ENCODE data around the gene PELI3. TPM values are rescaled to one million over a fixed set of nuclear protein-coding genes. Genes with fewer than 3 reads are reported as not detected.

Gene PELI3
- total and polyA plus RNA-seq, 2 of the 8 experiments (the other 6 are each of a cell fraction or from before 2014, with no cell fraction given): 5.2 to 7.6 TPM

GRCh38 chr11:66428933-66429332 is 37.8 kb upstream of the PELI3 start:
- Histone ChIP-seq H2AFZ (ENCODE audit: low read length) (no peak overlapping the region), H3K79me1 (ENCODE audit: low read depth, low read length) (no peaks in the 10 kb centered on the region), H3K4me2 (ENCODE audit: insufficient read depth in 1 of 2, low read depth in 2 of 2, low read length in 2 of 2) (no peak overlapping the region), H3K27ac (ENCODE audit: low read depth, low read length) (no peak overlapping the region), H2BK20ac (ENCODE audit: low read length) (no peak overlapping the region), H3K79me2 (ENCODE audit: control insufficient read depth in 1 of 2, insufficient read depth in 2 of 2, low read length in 2 of 2) (no peaks in the 10 kb centered on the region), H3K9ac (replicated peaks in 1 of 4; ENCODE audit: extremely low read depth in 1 of 4, low read depth in 3 of 4, low read length in 3 of 4) (no peak overlapping the region; a peak in 1 of 7 replicates), H3K9me3 (ENCODE audit: insufficient read depth in 2 of 2, low read depth in 1 of 2, low read length in 1 of 2) (no peaks in the 10 kb centered on the region), H2BK5ac (ENCODE audit: low read depth, low read length) (no peak overlapping the region), H3K27me3 (replicated peaks in 1 of 4; ENCODE audit: control insufficient read depth in 3 of 4, extremely low read depth in 1 of 4, insufficient read depth in 3 of 4, low read length in 3 of 4) (no peaks in the 10 kb centered on the region; a peak in 1 of 7 replicates), H4K91ac (replicated peaks; ENCODE audit: insufficient read length, low read length) (no peak overlapping the region), H4K8ac (ENCODE audit: extremely low read depth, insufficient read depth, low read length) (no peak overlapping the region), H3K14ac (ENCODE audit: insufficient read length) (no peak overlapping the region), H2BK15ac (ENCODE audit: low read length) (no peak overlapping the region), H3K23me2 (ENCODE audit: low read depth, low read length) (no peaks in the 10 kb centered on the region), H2BK120ac (replicated peaks; ENCODE audit: low read depth, low read length) (no peak overlapping the region), H3K4me3 (ENCODE audit: extremely low read depth in 1 of 4, insufficient read depth in 2 of 4, low read depth in 3 of 4, low read length in 4 of 4) (no peak overlapping the region), H4K5ac (ENCODE audit: insufficient read length, low read depth, low read length) (no peak overlapping the region), H3K56ac (replicated peaks; ENCODE audit: insufficient read length, low read depth, low read length) (no peak overlapping the region), H3K23ac (ENCODE audit: insufficient read length) (no peak overlapping the region), H2BK12ac (ENCODE audit: low read depth, low read length) (no peak overlapping the region), H3K36me3 (ENCODE audit: control insufficient read depth in 2 of 4, insufficient read depth in 4 of 4, low read length in 3 of 4) (no peaks in the 10 kb centered on the region; a peak in 2 of 8 replicates), H3K18ac (ENCODE audit: extremely low read depth, low read length) (no peak overlapping the region), H2AK5ac (ENCODE audit: low read depth, low read length) (no peak overlapping the region), H4K20me1 (replicated peaks in 1 of 2; ENCODE audit: control insufficient read depth in 1 of 2, insufficient read depth in 2 of 2, low read length in 2 of 2) (peaks cover 0 to 4% of the 10 kb centered on the region in 2 experiments), H3K4ac (replicated peaks; ENCODE audit: insufficient read length, low read depth, low read length) (no peak overlapping the region), H3K4me1 (replicated peaks in 1 of 4; ENCODE audit: control insufficient read depth in 3 of 4, insufficient read depth in 4 of 4, low read length in 3 of 4) (no peaks in the 10 kb centered on the region)
- no peak for FAIRE-seq
- DNase-seq (ENCODE audit: low read depth in 1 of 2, low spot score in 2 of 2): no peak
- 96% methylated on average over 2 of the region's 2 CpGs; no CpG with 5 or more reads in 1 of the 2 experiments for WGBS, 2 experiments (ENCODE audit: extremely low coverage in 1 of 2, insufficient coverage in 1 of 2, insufficient read length in 1 of 2, insufficient replicate concordance in 2 of 2, low coverage in 1 of 2, low lambda C conversion rate in 2 of 2, missing lambda C conversion rate in 1 of 2)
- ChIA-PET POLR2A (ENCODE audit: partially characterized antibody) (interaction anchor here (1.2 to 1.3 kb wide), 2 partner anchors 10 to 17 kb away, joined by 4 read pairs; partner anchors contain the start of gene MRPL11), CTCF (ENCODE audit: partially characterized antibody) (interaction anchor here (0.7 to 13.7 kb wide), 13 partner anchors 9 to 117 kb away, joined by 3 to 259 read pairs (median 8); partner anchors contain the start of genes MRPL11 and NPAS4)
- no peak for TF ChIP-seq EP300 (IDR thresholded peaks at IDR 0.05; ENCODE audit: borderline replicate concordance in 1 of 2, low read depth in 2 of 2, low read length in 2 of 2)
- TF ChIP-seq RAD21 (IDR thresholded peaks at IDR 0.05 in 1 of 2, conservative IDR thresholded peaks at IDR 0.05 in 1 of 2; ENCODE audit: low read depth in 2 of 2, low read length in 2 of 2): no peak
- TF ChIP-seq HDAC6 (IDR thresholded peaks at IDR 0.05; ENCODE audit: low read depth, low read length): no peak
- no peak for TF ChIP-seq PHF8 (conservative IDR thresholded peaks at IDR 0.05; ENCODE audit: low read depth, low read length)
- no peak for TF ChIP-seq JUND (IDR thresholded peaks at IDR 0.05; ENCODE audit: low read length)
- no peak for TF ChIP-seq USF2 (IDR thresholded peaks at IDR 0.05; ENCODE audit: low read length)
- no peak for TF ChIP-seq TAF7 (optimal IDR thresholded peaks at IDR 0.05; ENCODE audit: borderline replicate concordance, low read depth, low read length)
- no peak for TF ChIP-seq CTBP2 (IDR thresholded peaks at IDR 0.05; ENCODE audit: borderline replicate concordance, insufficient read depth, insufficient read length, low read length)
- no peak for TF ChIP-seq HDAC2 (IDR thresholded peaks at IDR 0.05; ENCODE audit: borderline replicate concordance in 1 of 2, low read depth in 2 of 2, low read length in 2 of 2)
- TF ChIP-seq SIN3A (conservative IDR thresholded peaks at IDR 0.05 in 1 of 2, IDR thresholded peaks at IDR 0.05 in 1 of 2; ENCODE audit: low read depth in 1 of 2, low read length in 2 of 2): no peak
